NCI-H1048 (cell line): ENCODE results near the gene GJB6.
"Not testable (repeated sequence)": the region's sequence is repeated elsewhere in the genome, so short reads cannot be mapped to it uniquely, and the experiment has no call there.

Source experiments
- DNase-seq: peaks from one replicate; lab custom pipeline; 2025; lab: John Stamatoyannopoulos, UW

Gene GJB6

DNA sequence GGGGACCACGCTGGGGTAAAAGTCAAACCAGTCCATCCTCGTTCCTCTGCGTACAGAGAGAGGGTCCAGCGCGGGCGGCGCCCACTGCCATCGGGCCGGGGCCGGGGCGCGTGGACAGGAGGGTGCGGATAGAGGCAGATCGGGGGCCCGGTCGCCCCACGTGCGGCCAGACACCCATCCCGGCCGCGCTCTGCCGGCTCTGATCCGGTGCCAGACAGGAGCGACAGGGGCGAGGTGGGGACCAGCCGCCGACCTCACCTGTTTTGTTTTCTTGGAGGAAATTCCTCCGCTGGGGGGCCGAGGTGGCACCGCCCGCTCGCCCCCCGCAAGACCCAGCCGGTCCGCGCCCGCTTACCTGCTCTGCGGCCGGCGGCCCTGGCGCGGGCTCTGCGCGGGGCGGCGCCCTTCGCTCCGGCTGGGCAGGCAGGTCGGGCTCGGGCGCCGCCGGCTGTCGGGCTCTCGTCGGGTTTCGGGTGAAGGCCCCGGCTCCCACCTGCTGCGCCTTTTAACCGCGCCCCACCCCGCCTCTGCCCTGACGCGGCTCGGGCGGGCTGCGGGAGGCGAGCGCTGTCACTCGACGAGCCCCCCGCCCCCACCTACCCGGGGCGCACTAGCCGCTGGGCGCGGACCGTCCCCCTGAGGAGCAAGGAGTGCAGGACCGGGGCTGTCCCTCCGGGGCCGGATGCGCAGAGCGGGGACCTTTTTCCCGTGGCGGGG is at the start of gene GJB6:
Gene GJB6, minus strand, starts transcription at position 481 of the 717 bp plus-strand sequence. CDS start 8,839 bp downstream, outside the sequence.
- no peak for DNase-seq

- DNase-seq: not testable (repeated sequence)
Observed at GRCh38 chr13:20276901-20277300, 44.8 kb upstream of the GJB6 start.

GRCh38 chr13:20274466-20274865 is 42.3 kb upstream of the GJB6 start:
- no peak for DNase-seq

DNA sequence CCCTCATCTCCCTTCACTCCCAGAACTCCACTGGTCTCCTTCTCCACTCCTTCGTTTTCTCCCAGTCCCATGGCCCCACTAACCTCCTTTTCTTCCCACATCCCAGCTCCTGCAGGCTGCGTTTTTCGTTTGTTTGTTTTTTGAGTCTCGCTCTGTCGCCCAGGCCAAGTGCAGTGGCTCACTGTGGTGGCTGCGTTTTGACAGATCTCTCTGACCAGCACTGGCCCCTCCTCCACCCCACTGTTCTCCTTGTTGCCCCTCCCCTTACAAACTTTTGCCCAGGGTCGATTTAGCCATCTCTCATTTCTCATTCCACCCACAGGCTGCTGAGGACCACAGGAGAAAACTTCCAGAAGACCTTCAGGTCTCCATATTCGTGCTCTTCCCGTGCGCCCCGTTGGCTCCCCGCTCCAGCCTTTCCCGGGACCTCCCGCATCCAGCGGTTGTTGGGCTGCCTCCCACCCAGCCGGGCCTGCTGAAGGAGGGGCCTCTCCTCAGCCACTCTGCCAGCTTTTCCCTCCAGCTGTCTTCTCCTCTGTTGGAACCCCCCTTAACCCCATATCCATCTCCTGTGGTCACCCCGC is 40.6 kb upstream of the GJB6 start:
- DNase-seq: no peak

- no peak for DNase-seq
Observed at GRCh38 chr13:20272104-20272503, 40.0 kb upstream of the GJB6 start.

- no peak for DNase-seq
Observed at GRCh38 chr13:20271441-20271840, 39.3 kb upstream of the GJB6 start.

DNA sequence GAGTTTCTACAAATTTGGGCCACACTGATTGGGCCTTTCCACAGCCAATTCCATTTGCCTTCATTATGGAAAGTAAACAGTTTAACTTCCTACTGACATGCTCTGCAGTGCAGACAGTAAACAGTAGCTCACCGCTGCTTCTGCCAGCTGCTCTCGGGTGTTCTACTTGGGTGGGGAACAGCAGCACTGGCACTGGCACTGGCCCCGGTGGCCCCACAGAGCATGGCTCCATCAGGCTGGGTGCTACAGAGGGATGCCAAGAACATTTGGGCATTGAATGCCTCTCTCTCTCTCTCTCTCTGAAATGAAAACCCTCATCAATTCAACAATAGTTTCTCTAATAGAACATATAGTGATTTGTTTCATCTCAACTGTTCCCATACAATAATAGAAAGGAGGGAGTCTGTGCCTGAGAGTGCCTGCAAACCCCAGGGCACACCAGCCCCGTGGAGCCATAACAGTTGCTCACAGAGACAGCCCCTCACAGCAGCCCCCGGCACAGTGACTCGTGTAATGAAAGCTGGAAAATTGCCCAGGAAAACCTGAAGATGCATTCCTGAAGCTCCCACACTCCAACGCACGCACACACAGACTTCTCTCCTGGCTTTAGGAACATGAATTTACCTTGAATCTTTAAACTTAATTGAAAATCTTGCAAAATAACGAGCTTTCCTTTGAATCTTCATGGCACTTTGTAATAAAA is 38.2 kb upstream of the GJB6 start:
- no peak for DNase-seq

- DNase-seq: no peak
Observed at GRCh38 chr13:20264271-20265018, 32.3 kb upstream of the GJB6 start.

- no peak for DNase-seq
Observed at GRCh38 chr13:20263393-20264044, 31.4 kb upstream of the GJB6 start.

DNA sequence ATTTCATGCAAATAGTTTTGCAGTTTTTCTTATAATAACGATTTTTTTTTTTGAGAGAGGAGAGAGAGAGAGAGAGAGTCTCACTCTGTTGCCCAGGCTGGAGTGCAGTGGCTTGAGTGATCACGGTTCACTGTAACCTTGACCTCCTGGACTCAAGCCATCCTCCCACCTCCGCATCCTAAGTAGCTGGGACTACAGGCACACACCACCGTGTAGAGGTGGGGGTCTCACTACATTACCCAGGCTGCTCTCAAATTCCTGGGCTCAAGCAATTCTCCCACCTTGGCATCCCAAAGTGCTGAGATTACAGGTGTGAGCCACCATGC is 26.8 kb upstream of the GJB6 start:
- DNase-seq: no peak

DNA sequence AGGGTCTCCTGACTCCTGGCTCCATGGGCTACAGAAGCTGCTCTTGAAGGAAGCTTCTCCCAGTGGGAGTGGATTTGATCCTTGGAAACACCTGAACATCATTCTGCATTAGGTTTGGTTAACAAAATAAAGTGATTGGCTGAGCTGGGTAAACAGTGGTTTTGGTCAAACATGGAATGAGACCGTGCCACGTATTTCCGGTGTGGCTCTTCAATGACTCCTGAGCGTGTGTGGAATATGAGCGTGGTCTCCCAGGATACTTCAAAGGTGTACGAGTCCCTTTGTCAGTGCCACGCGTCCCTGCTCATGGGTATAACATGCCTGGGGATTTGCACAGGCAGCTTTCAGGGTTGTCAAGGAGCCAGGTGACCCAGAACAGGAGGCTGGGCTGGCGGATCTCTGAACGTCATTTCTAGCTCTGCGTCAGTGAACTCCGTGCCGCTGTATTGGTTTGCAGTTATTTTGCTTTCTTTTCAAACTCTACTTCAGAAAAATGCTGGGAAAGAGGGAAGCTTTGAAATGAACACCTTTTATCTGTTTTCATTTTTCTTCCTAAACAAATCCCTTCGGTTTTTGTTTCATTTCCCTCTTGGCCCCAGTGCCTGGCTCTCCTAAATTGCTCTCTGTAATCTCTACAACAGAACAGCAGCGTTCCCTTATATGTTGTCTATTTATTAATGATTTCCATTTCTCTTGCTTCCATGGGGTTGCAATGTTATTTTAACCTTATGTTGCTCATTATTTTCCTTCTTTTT is 26.3 kb upstream of the GJB6 start:
- DNase-seq: no peak

GRCh38 chr13:20254076-20254475 is 22.0 kb upstream of the GJB6 start:
- no peak for DNase-seq

- no peak for DNase-seq
Observed at GRCh38 chr13:20249913-20250312, 17.8 kb upstream of the GJB6 start.

DNA sequence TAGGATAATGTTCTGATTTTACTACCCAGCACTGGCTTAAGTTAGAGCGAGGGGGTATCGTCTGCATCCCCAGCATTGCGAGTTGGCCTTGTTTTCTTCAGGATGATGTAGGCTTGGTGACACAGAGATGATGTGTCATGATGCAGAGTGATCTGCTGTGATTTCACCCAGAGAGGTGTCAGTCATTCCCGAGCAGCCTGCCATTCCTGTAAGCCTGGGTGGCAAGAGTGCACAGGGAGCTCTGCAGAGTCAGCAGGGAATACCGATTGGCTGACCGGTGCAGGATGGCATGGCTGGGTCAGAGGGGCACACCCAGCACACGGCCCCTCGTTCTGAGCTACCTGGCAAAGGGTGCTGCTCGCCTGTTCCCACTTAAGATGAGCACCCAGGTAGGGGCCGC is 15.8 kb upstream of the GJB6 start:
- DNase-seq: no peak

- no peak for DNase-seq
Observed at GRCh38 chr13:20247403-20247802, 15.3 kb upstream of the GJB6 start.

GRCh38 chr13:20241593-20241992 is 9.5 kb upstream of the GJB6 start:
- DNase-seq: no peak

DNA sequence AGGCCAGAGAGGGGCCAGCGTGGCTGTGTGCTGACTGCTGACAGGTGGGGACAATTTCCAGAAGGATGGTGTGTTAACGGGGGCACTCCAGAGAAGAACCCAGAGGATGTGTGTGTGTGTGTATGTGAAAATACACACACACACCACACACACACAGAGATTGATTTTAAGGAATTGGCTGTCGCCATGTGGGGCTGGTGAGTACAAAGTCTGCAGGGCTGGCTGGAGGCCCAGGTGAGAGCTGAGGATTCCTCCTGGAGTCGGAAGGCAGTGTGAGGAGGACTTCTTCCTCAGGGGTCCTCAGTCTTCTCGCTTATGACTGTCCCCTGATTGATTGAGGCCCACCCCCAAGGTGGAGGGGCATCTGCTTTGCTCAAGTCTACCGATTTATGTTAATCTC is 7.6 kb upstream of the GJB6 start:
- no peak for DNase-seq

DNA sequence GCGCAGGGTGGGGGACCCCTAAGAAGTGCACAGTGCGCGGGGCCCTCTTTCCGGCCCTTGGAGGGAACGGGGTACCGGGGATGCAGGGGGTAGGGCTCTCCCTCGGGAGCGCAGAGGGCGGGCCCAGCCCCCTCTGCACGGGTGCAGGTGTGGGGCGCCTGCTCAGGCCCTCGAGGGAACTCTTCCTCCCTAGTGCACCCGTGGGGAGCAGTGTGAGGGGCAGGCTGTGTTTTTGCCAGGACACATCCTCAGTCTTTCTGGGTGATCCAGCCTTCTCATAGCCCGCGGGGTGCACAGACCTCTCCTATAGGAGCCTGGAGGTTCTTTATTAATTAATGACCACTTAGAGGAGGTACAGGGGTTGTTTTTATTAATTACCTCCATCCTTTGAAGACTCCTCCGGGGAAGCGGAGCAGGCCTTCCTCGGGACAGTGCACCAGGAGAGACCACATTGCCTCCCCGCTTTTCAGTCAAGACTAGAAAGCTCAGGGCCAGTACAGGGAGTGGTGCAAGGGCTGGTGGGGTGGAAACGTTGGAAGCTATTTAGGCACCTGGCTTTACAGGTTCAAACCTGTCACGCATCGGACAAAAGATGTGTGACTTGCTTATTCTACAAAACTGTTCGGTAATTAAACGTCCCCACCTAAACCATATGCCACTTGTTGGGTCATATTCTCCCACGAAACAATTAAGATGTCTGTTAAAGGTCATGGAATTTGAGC is 598 bp upstream of the GJB6 start:
- DNase-seq: no peak

GRCh38 chr13:20230913-20231838 is 943 bp downstream of the GJB6 start:
- DNase-seq: no peak

DNA sequence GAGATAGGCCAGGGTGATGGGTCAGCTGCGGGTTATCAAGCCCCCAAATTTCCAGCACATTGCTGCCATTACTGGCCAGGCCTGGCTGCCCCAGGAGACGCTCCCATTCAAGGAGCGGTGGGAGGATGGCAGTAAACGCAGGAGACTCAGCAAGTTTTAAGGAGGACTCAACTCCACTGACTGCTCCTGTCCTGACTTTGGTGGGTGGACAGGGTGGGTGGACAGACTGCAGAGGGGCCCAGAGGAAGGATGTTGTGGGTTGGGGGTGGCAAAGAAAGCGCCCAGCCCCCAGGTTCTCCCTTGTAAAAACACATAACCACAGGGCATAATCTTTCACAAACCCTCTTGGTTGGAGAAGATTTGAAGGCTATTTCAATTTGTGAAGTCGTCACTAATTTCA is 4.4 kb downstream of the GJB6 start:
- DNase-seq: no peak
